Panc1 (cell line): ENCODE measurements around the gene TRMT10B. TPM values are rescaled to one million over a fixed set of nuclear protein-coding genes. Genes with fewer than 3 reads are reported as not detected.

Experiments used
- ATAC-seq: fragments of 200-7000 bp; cut with Tn5 transposase; 2 replicates; pipeline ENCODE4 v1.9.1; 2020; ENCODE audit warnings: mild to moderate bottlenecking, moderate library complexity
- BruUV-seq: library from RNA; stranded (reverse); fragments of 400-500 nt; replicated peaks from 2 replicates; lab custom pipeline; 2021; lab: Mats Ljungman, UMichigan
- CTCF ChIA-PET: fragments of 300-600 bp; sonication (Branson Sonifier 250); formaldehyde crosslinking; loops from one replicate; lab custom pipeline; 2022; ENCODE audit warnings: antibody characterized with exemption; lab: Charles Lee
- POLR2A ChIA-PET: fragments of 300-600 bp; sonication (Branson Sonifier 250); formaldehyde crosslinking; loops from one replicate; lab custom pipeline; 2022; ENCODE audit warnings: antibody characterized with exemption; lab: Charles Lee
- DNase-seq: peaks from one replicate; pipeline ENCODE4 v3.0.0-alpha.2; 2010; ENCODE audit warnings: low read depth, low spot score
- H3K27ac ChIP-seq: 2 replicates; pipeline ENCODE4 v1.5.1; 2011; ENCODE audit warnings: mild to moderate bottlenecking, low read length, inconsistent platforms
- H3K27me3 ChIP-seq: fragments of 200-500 bp; sonication (Bioruptor generic); 2 replicates; pipeline ENCODE4 v1.6.0; 2014; ENCODE audit warnings: low read length, inconsistent platforms; ENCODE audit not compliant: control insufficient read depth, insufficient read depth
- H3K36me3 ChIP-seq: fragments of 200-500 bp; sonication (Bioruptor generic); 2 replicates; pipeline ENCODE4 v1.5.1; 2014; ENCODE audit warnings: inconsistent platforms, mild to moderate bottlenecking, low read length, moderate library complexity; ENCODE audit not compliant: control insufficient read depth, insufficient read depth
- H3K4me1 ChIP-seq: 2 replicates; pipeline ENCODE4 v1.5.1; 2011; ENCODE audit warnings: inconsistent platforms, mild to moderate bottlenecking, low read length, moderate library complexity; ENCODE audit not compliant: control insufficient read depth, insufficient read depth
- H3K4me3 ChIP-seq, 2 experiments: 2 replicates each; pipeline ENCODE4 v1.5.1; 2011 to 2012; ENCODE audit warnings: low read depth in 2 of 2, low read length in 2 of 2, mild to moderate bottlenecking in 2 of 2, inconsistent platforms in 1 of 2, moderate library complexity in 1 of 2
- H3K9me3 ChIP-seq: fragments of 200-500 bp; sonication (Bioruptor generic); 2 replicates; pipeline ENCODE4 v1.5.1; 2014; ENCODE audit warnings: low read depth, mild to moderate bottlenecking, inconsistent platforms, low read length, moderate library complexity; ENCODE audit not compliant: control insufficient read depth, insufficient read depth
- CTCF ChIP-seq: fragments of 450-650 bp; IDR thresholded peaks from 2 replicates; pipeline ENCODE4 v1.5.1; 2017; ENCODE audit warnings: mild to moderate bottlenecking
- POLR2AphosphoS5 ChIP-seq: IDR thresholded peaks from 2 replicates; pipeline ENCODE4 v1.6.1; 2012; ENCODE audit warnings: mild to moderate bottlenecking, low read depth, low read length, moderate library complexity
- REST ChIP-seq, 2 experiments: IDR thresholded peaks; 2 replicates each; pipeline ENCODE4 v1.6.1; 2011 to 2012; ENCODE audit warnings: low read depth in 2 of 2, control low read depth in 1 of 2, low read length in 1 of 2, mild to moderate bottlenecking in 1 of 2, moderate library complexity in 1 of 2; ENCODE audit not compliant: insufficient read depth in 1 of 2
- SIN3A ChIP-seq: IDR thresholded peaks from 2 replicates; pipeline ENCODE4 v1.6.1; 2012; ENCODE audit warnings: low read depth, mild to moderate bottlenecking, low read length, moderate library complexity, borderline replicate concordance; ENCODE audit not compliant: insufficient read depth
- TCF7L2 ChIP-seq: IDR thresholded peaks from 2 replicates; pipeline ENCODE4 v1.6.1; 2011; ENCODE audit warnings: mild to moderate bottlenecking, low read depth, low read length, inconsistent platforms
- in situ Hi-C: cut with HindIII; loops from 2 replicates; pipeline ENCODE4 v1.10.0; 2016; ENCODE audit warnings: low sequenced_read_pairs, low pct_unique_long_range_greater_than_20kb
- intact Hi-C: fragments of 100-400 bp; cut with micrococcal nuclease; formaldehyde crosslinking; loops from one replicate; pipeline ENCODE4 v1.10.0; 2022; ENCODE audit not compliant: unreplicated experiment
- total RNA-seq: library from RNA; stranded (reverse); gene quantifications from one replicate; pipeline ENCODE4 v1.2.1, GENCODE V29; 2021; ENCODE audit not compliant: unreplicated experiment

The TRMT10B gene
- total RNA-seq, 1 experiment from 2014 or later: 9.8 TPM

GRCh38 chr9:37787059-37787458 lies 33.5 kb downstream of the TRMT10B start:
- no peak overlapping the region for H3K4me3 ChIP-seq
- TF ChIP-seq POLR2AphosphoS5: no peak
- no peak for TF ChIP-seq TCF7L2
- no peak for TF ChIP-seq REST (IDR thresholded peaks at IDR 0.05; ENCODE audit: insufficient read depth in 1 of 2, low read depth in 2 of 2, low read length in 1 of 2)
- no peak for TF ChIP-seq CTCF
- TF ChIP-seq SIN3A: no peak
- CTCF ChIA-PET: no interaction called here
- BruUV-seq: no TSS peak
- DNase-seq (no peak), ATAC-seq (no peak)
- H3K36me3 ChIP-seq: peaks cover 11% of the 10 kb centered on the region
- H3K27me3 ChIP-seq: no peaks in the 10 kb centered on the region
- in situ Hi-C loops: no loop called here
- peaks cover 11% of the 10 kb centered on the region for H3K4me1 ChIP-seq
- intact Hi-C loops: no loop called here
- no peak overlapping the region for H3K27ac ChIP-seq
- no peaks in the 10 kb centered on the region for H3K9me3 ChIP-seq
- POLR2A ChIA-PET: no interaction called here

GRCh38 chr9:37788332-37788731 lies 34.7 kb downstream of the TRMT10B start:
- DNase-seq (no peak), ATAC-seq (no peak)
- ChIA-PET CTCF (no interaction called here), POLR2A (no interaction called here)
- H3K27me3 ChIP-seq: no peaks in the 10 kb centered on the region
- no peak overlapping the region for H3K4me3 ChIP-seq
- in situ Hi-C loops (no loop called here), intact Hi-C loops (no loop called here)
- no peak overlapping the region for H3K27ac ChIP-seq
- peaks cover 6% of the 10 kb centered on the region for H3K4me1 ChIP-seq
- H3K9me3 ChIP-seq: no peaks in the 10 kb centered on the region
- TF ChIP-seq REST (IDR thresholded peaks at IDR 0.05; ENCODE audit: insufficient read depth in 1 of 2, low read depth in 2 of 2, low read length in 1 of 2): no peak
- TF ChIP-seq SIN3A: no peak
- no peak for TF ChIP-seq TCF7L2
- no peak for TF ChIP-seq POLR2AphosphoS5
- no TSS peak for BruUV-seq
- peaks cover 5% of the 10 kb centered on the region for H3K36me3 ChIP-seq
